Fibroblast of skin of right biceps (primary cell): ENCODE measurements around the gene FAM111A.
A peak's percentile ranks its signal among the peaks of the same experiment; 100 is the strongest.

Experiments
- DNase-seq: peaks from one replicate; pipeline ENCODE4 v3.0.0-alpha.2; 2013

Gene FAM111A

DNA sequence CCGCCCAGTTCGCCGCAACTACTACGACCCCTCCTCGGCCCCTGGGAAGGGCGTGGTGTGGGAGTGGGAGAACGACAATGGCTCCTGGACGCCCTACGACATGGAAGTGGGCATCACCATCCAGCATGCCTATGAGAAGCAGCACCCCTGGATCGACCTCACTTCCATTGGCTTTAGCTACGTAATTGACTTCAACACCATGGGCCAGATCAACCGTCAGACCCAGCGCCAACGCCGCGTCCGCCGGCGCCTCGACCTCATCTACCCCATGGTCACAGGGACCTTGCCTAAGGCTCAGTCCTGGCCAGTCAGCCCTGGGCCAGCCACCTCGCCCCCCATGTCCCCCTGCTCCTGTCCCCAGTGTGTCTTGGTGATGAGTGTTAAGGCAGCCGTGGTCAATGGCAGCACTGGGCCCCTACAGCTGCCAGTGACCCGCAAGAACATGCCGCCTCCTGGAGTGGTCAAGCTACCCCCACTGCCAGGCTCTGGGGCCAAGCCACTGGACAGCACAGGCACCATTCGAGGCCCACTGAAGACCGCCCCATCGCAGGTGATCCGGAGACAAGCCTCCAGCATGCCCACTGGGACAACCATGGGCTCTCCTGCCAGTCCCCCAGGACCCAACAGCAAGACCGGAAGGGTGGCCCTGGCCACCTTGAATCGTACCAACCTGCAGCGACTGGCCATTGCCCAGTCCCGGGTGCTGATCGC lies 39.2 kb downstream of the FAM111A start:
- no peak for DNase-seq

DNA sequence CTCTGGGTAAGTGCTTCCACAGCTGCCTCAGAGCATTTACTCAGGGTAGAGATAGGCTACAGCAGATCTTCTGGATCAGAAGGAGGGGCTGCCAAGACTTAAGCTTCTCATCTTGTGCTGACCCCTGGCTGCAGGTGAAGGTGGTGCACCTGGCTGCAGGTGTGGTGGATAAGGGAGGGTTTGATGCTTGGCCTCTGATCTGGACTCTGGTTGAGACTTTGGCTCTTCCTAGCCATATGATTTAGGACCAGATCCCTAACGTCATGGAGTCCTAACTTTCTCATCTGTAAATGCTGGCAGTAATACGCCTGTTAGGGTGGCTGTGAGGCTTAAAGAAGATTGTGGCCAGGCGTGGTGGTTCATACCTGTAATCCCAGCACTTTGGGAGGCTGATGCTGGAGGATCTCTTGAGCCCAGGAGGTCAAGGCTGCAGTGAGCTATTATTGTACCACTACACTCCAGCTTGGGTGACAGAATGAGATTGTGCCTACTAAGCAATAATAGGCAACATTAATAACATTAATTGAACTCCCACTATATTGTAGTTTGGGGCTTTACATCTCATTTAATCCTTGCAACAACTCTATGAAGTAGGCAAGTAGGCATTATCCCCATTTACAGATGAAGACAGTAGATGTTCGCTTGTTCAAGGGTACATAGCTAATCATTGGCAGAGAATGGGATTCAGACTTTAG lies 39.9 kb downstream of the FAM111A start:
- no peak for DNase-seq

DNA sequence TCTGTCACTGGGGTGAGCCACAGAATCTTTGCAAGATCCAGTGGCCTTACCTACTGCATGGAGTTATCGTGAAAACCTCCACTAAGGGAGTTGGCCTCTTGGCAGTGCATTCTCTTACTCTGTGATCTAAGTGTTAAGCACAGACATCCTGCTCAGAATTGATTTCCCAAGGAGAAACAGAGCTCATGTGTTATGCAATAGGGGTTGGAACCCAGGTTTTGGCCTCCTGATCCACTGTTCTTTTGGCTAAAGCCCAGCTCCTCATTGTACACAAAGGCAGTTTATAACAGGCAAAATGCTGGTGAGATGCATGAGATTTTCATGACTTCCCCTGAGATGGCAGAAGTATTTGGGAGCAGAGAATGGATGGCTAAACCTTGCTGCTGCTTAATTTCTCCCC lies 41.1 kb downstream of the FAM111A start:
- DNase-seq: no peak

DNA sequence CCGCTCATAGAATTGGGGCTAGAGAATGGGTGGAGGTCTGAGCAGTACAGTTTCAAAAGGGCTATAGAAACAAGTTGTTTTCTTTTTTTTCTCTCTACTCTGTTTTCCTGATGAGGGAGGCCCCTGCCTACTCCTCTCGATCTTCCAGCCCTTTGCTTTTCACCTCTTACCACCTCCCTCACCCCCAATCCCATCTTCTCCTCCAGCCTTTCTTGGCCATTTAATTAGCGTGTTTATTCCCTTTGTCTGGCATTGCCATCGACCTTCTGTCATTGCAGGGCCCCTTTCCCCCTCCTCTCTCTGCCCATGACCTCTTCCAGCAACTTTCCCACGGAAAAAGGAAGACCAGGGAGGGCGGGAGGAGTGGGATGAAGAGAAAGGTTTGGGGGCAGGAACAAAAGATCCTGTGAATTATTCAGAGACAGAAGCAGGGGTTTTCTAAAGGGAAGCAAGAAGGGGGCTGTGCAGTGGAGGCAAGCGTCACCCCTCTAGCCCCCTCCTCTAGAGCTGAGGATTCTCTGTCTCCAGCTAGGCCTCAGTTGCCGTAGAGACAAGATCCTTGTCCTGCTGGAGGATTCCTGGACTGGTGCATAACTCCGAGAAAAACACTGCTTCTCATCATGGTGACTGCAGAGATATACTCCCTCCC lies 42.2 kb downstream of the FAM111A start:
- DNase-seq: no peak

DNA sequence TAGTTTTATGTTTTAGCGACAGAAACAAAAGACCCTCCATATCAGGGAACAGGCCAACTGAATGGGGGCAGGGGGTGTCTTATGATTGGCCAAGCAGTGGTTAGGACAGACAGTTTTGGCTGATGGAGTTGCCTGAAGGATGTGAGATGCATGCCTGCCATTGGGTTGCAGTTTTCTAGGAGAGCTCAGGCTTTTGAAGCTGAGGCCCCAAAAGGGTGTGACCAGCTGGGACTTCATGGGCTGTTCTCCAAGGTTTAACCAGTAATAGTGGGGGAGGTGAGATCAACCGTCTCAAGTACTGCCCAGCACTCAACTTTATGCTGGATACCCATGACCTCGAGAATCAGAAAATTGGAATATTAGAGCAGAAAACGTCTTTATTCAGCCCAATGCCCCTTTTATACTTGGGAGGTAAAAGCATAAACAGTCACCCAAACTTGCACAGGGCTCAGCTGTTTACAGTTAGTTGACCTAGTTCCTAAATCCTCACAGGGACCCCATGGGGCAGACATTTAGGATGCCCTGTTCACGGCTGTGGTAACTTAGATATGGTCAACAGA lies 42.8 kb downstream of the FAM111A start:
- DNase-seq: no peak

DNA sequence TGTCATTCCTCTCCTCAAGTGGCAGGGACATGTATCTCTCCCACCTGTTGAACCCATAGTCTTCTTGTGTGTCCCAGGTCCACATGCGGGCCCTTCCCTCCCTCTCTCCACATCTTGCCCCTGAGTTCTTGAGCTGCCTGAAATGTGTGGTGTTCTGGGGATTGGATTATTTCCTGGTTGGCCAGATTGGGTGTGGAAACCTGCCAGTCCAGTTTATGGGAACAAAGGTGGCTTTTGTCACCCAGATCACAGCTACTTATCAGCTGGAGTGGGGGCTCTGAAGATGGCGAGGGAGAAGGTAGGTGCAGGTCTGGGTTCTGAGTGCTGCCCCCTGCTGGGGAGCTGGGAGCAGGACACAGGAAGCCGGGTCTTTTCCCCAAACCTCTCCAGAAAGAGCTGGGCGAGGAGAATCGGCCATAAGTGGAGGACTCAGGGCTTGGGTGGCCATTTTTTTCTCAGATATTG lies 43.5 kb downstream of the FAM111A start:
- DNase-seq: no peak

DNA sequence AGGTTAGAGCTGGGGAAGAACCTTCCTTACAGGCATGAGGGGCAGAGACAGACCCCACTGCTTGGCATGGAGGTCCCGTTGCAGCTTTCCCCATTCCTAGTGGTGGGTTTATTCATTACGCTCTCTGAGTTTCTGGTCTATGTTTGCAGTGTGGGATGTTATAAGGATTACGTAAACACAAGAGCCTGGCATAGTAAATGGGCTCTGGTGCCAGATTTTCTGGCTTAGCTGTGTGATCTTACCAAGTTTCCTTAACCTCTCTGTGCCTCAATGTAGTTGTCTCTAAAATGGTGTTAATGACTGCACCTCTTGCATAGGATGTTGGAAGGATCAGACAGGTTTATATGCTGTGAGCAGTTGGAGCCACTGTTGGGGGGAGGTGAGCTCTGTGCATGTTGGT lies 44.4 kb downstream of the FAM111A start:
- DNase-seq: no peak

DNA sequence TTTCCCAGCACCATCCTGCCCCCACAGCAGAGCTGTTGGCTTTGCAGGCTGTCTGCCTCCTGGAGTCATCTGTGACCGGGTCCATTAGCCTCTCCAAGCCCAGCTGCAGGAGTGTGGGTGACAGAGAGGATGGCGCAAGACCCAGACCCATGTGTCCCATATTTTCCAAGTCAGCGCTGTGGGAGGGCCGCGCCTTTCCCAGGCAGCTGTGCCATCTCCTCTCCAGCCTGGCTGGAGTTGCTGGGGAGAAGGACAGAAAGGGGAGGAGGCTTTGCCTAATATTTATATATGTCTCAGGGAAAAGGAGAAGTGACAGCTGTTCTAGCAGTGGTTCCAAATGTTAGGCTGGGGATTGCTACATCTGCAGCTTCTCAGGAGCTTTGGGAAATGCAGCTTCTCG lies 44.9 kb downstream of the FAM111A start:
- DNase-seq: no peak

DNA sequence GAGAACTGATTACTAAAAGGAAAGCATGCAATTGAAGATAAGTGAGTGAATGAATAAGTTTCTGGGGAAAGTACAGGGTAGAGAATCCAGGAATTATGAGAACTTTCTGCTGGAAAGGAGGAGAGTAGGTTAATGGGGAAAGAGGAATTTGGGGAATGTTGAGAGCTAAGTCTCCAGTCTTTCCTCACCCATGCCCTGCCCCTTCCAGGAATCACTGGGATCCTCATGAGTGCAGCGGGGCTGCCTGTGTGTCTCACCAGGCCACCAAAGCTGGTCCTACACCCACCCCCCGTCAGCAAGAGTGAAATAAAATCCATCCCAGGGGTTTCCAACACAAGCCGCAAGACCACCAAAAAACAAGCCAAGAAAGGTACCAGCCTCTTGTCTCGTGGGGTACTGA lies 46.3 kb downstream of the FAM111A start:
- DNase-seq: peak; percentile 39

DNA sequence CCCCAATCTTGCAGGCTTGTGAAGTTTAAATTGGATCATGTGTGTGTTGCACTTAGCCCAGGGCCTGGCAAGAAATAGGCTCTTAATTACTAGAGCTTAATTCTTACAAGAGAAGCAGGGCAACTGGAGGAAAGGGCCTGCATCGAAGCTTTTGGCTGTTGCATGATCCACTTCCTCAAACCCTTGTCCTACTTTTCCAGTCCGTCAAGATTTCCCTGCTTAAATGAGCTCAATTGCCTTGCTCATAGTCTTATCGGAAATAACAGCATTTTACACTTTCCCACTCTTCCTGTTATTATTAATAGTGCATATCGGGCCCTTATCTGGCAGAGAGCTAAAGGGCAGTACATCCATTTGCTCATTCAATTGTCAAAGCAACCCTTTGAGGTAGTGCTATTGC lies 47.3 kb downstream of the FAM111A start:
- DNase-seq: no peak

DNA sequence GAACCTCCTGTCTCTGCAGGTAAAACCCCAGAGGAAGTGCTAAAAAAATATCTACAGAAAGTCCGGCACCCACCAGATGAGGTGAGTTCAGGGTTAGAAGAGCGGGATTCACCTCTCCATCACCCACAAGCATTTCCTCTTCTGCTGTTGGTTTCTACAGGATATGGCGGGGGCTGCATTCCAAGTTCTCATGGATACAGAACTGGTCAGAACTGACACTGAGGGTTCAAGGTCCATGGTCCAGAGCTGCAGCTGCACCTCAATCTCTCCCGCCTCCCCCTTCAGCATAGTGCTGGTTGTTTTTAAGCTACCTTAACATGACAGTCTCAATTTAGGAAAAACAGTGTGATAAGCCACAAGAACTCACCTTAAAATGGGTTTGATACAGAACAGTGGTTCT lies 48.4 kb downstream of the FAM111A start:
- DNase-seq: no peak

DNA sequence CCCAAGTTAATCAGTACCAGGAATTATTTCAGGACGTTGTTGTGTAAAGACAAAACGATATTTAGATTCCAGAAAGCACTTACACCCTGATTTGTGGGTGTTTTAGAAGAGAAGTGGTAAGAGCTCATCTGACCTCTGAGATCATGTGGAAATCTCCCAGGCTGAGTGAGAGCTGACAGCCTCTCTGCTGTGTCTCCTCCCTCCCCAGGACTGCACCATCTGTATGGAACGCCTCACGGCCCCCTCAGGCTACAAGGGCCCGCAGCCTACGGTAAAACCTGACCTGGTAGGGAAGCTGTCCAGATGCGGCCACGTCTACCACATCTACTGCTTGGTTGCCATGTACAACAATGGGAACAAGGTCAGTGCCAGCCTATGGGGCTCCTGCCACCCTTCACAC lies 49.2 kb downstream of the FAM111A start:
- no peak for DNase-seq

DNA sequence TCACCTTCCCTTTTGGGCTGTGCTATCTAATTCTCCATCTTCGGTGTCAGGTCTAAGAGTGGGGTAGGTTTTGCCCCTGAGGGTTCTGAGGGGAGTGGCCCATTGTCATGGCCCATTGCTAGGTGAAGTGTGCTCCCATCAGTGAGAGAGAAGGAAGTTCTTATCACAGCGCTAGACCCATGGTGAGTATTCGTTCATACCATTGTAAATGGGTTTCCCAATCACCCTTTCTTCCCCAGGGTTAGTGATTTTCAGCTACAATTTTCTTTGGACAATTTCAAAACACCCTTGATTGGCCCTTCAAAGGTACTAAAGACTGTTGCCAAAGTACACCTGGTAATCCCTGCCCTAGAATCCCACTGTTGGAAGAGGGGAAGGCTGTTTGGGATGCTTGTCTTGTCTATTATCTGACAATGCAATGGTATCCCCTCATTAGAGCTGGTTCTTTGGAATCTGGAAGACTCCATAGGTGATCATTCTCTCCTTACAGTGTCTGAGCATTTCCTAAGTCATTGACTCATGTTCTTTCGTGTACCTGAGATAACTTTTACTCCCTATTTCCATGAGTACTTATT lies 49.9 kb downstream of the FAM111A start:
- no peak for DNase-seq

DNA sequence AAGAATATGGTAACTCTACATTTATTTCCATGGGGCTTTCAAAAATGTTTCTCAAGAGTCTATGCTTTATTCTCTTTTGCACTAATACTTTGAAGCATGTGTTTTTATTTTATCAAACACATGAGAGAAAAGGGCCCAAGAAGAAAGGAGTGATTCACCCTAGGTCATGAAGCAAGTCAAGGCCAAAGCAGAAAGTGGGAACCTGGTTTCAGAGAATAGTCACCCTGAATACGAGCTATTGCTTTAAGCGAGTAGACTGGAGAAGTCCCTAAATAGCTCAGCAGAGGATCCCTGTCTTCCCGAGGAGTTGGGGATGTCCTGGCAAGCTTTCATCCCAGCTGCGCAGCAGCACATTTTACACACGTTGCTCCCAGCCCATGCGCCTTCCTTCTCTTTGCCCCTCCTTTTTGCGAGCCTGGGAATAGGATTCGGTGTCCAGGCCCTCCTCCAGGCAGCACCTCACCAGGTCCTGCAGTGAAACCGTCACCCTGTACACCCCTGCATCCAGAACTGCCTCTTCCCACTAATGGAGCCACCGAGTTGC lies 51.0 kb downstream of the FAM111A start:
- no peak for DNase-seq

DNA sequence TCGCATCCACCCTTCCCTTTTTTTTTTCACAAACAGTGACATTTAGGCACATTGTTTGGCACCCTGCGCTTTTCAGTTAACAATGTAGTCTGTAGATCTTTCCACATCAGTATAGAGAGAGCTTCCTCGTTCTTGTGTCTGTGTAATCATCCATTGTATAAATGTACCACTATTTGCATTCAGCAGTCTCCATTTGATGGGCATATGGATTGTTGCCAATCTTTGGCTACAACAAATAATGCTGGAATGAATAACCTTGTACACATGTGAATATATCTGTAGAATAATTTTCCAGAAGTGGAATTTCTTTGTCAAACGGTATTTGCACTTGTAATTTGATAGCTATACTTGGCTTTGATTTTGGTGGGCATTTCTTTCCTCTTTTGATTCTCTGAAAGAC lies 52.9 kb downstream of the FAM111A start:
- DNase-seq: no peak

DNA sequence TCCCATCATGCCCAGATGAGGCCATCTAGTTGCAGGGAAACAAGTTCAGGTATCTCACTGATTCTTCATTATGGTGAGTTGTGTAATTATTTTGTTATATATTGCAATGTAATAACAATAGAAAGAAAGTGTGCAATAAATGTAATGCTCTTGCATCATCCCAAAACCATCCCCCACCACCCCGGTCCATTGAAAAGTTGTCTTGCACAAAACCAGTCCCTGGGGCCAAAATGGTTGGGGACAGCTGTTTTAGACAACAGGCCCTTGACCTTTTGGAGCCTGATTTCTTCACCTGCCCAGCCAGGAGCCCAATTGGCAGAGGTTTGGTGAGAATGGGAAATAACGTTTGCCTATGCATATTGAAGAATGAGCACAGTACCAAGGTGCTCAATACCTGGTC lies 54.1 kb downstream of the FAM111A start:
- DNase-seq: no peak

DNA sequence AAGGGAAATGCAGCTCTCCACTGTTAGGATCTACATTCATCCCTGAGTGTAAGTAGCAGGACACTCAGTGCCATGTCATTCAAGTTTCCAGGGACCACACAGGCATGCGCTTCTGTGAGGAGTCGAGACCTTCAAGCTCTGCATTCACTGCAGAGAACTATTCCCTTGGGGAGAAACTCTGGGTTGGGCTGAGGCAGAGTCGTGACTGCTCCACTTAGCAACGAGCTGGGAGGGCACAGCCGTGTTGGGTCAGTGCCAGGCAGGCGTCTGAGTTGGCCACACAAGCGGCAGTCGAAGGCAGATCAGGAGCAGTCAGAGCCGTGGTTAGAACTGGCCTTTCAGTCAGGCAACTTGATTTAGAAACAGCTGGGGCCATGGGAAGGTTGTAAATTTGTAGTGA lies 55.3 kb downstream of the FAM111A start:
- peak; percentile 73 for DNase-seq

DNA sequence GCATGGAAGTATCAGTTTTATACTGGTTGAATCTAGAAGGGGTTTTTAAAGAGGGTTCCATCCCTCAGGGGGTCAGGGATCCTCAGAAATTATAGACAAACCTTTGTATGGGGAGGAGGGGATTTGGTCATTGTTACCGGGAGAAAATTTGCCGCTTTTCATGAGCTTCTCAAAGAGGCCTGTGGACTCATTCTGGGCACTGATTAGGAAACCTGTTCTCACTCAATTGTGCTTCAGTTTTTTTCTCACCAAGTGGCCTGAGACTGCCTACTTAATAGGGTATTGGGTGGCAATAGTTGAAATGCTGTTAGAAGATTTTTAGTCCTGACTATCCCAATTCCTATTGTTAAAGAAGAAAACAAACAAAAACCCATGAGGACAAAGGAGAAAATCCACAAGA lies 56.1 kb downstream of the FAM111A start:
- DNase-seq: no peak

DNA sequence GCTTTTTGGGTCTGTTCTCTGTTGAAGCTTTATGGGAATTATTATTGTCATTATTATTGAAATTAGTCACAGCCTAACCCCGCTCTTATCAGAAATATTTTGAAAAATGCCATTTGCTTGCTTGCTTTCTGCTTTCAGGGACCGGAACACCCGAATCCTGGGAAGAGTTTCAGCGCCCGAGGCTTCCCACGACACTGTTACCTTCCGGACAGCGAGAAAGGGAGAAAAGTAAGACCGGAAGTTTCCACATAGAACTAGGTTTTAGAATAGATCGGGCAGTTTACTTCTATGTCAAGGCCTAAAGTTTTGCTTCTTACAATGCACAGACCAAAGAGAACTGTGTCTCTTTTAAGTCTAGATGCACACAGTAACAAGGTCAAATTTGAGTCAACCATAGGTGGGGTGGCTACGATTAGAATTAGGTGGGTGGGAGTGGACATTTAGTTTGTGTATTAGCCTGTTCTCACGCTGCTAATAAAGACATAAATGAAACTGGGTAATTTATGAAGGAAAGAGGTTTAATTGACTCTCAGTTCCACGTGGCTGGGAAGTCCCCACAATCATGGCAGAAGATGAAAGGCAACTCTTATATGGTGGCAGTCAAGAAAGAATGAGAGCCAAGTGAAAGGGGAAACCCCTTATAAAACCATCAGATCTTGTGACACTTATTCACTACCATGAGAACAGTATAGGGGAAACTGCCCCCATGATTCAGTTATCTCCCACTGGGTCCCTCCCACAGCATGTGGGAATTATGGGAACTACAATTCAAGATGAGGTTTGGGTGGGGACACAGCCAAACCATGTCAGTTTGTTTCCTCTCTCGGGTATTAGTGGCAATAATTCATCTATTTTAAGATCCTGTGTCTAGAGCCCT lies 57.1 kb downstream of the FAM111A start:
- no peak for DNase-seq

DNA sequence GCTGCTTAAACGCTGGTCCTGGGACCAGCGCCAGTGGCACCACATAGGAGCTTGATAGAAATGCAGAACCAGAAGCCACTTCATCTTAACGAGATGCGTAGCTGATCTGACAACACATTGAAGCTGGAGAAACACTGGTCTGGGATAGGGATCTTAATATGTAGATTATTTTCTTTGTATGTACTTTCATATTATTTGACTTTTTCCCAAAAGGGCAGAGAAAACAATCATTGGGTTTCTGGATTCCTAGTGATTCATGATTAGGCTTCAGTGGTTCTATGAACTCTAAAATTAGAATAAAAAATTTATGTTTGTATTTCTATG lies 57.7 kb downstream of the FAM111A start:
- peak; percentile 5 for DNase-seq

DNA sequence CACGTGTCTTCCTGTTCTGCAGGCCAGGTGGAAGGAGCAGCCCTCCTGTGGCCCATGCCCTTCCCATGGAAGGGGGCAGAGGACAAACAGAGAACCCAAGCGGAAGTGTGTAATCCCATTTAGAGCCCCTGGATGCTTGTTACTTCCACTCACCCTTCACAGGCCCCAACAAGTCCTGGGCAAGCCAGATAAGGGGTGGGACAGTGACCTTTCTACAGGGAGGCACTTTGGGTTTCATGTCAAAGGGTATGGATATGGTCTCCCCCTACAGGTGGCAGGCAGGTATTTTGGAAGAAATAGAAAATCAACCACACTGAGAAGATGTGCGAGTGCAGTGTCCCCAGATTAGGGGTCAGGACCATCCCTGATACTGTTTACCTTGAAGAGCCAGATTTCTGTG lies 58.7 kb downstream of the FAM111A start:
- no peak for DNase-seq
